Muscle layer of duodenum (tissue), 2 donors: ENCODE data around the gene BMP8B.
"Not testable (repeated sequence)": the region's sequence is repeated elsewhere in the genome, so short reads cannot be mapped to it uniquely, and the experiment has no call there.

Experiments
- H3K27ac ChIP-seq: one replicate; pipeline ENCODE4 v1.7.0; 2013; ENCODE audit warnings: mild to moderate bottlenecking, low read length
- H3K27me3 ChIP-seq: one replicate; pipeline ENCODE4 v1.7.0; 2013; ENCODE audit warnings: low read depth, mild to moderate bottlenecking, control low read depth, low read length
- H3K36me3 ChIP-seq, 2 donors: one replicate each; pipeline ENCODE4 v1.7.0; 2013; ENCODE audit warnings: low read length in 2 of 2, control low read depth in 1 of 2, mild to moderate bottlenecking in 1 of 2; ENCODE audit not compliant: insufficient read depth in 2 of 2, control insufficient read depth in 1 of 2
- H3K4me1 ChIP-seq, 2 donors: one replicate each; pipeline ENCODE4 v1.7.0; 2013; ENCODE audit warnings: low read length in 2 of 2, mild to moderate bottlenecking in 2 of 2, control low read depth in 1 of 2, moderate library complexity in 1 of 2; ENCODE audit not compliant: insufficient read depth in 2 of 2, control insufficient read depth in 1 of 2
- H3K4me3 ChIP-seq, 2 donors: one replicate each; pipeline ENCODE4 v1.7.0; 2013; ENCODE audit warnings: low read length in 2 of 2, low read depth in 1 of 2, mild to moderate bottlenecking in 1 of 2
- H3K9me3 ChIP-seq, 2 donors: one replicate each; pipeline ENCODE4 v1.7.0; 2013; ENCODE audit warnings: low read length in 2 of 2, control low read depth in 1 of 2, mild to moderate bottlenecking in 1 of 2; ENCODE audit not compliant: control insufficient read depth in 1 of 2
- donor health status: healthy.

BMP8B gene

DNA sequence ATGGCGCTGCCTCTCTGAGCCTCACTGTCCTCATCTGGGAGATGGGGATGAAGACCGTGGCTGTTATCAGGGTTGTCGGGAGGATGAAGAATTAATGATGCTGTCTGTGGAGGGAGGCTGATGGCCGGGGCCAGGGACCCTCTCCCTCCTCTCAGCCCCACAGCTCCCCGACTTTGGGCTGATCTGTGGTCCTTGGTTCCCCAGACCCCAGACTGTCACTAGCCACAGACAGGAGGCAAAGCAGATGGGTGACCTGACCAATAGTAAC is 1.6 kb downstream of the BMP8B start:
- not testable (repeated sequence) for H3K4me3 ChIP-seq, H3K27ac ChIP-seq, H3K9me3 ChIP-seq, H3K27me3 ChIP-seq, H3K36me3 ChIP-seq
- H3K4me1 ChIP-seq: peaks cover 0 to 12% of the 10 kb centered on the region in 2 donors

- not testable (repeated sequence) for H3K36me3 ChIP-seq, H3K4me3 ChIP-seq, H3K27ac ChIP-seq, H3K27me3 ChIP-seq, H3K9me3 ChIP-seq
- peaks cover 0 to 12% of the 10 kb centered on the region in 2 donors for H3K4me1 ChIP-seq
These were observed 2.2 kb downstream of the BMP8B start for GRCh38 chr1:39786303-39787107.

DNA sequence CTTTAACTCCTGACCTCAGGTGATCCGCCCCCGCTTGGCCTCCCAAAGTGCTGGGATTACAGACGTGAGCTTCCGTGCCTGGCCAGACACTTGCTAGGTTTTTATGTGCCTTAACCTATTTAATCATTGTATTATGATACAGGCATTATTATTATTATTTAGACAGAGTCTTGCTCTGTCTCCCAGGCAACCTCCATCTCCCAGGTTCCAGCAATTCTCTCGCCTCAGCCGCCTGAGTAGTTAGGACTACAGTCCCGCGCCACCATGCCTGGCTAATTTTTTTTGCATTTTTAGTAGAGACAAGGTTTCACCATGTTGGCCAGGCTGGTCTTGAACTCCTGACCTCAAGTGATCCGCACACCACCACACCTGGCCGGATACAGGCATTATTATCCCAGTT is 6.0 kb downstream of the BMP8B start:
- H3K27ac ChIP-seq, H3K27me3 ChIP-seq, H3K36me3 ChIP-seq, H3K9me3 ChIP-seq, H3K4me1 ChIP-seq, H3K4me3 ChIP-seq: not testable (repeated sequence)

DNA sequence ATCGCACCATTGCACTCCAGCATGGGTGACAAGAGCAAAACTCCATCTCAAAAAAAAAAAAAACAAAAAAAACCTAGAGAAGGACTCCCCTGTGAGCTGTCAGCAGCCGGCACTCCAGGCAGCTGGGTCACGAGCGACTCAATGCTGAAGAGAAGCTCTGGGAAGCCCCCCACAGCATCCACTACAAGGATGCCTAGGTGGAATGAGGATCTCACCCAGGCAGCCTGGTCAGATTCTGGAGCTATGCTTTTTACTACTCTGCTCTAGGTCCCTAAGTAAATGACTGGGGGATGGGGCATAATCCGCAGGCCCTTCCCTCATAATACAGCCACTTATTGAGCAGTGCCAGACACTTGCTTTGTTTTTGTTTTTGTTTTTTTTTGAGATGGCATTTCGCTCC is 6.6 kb downstream of the BMP8B start:
- H3K27me3 ChIP-seq: peaks cover under 1% of the 10 kb centered on the region
- H3K4me3 ChIP-seq: no peak overlapping the region
- no peak overlapping the region for H3K27ac ChIP-seq
- H3K9me3 ChIP-seq: no peaks in the 10 kb centered on the region
- H3K4me1 ChIP-seq: no peaks in the 10 kb centered on the region
- no peaks in the 10 kb centered on the region for H3K36me3 ChIP-seq

GRCh38 chr1:39781349-39781715 is 7.3 kb downstream of the BMP8B start:
- Histone ChIP-seq H3K9me3 (no peaks in the 10 kb centered on the region), H3K27me3 (no peaks in the 10 kb centered on the region), H3K27ac (no peak overlapping the region), H3K4me3 (no peak overlapping the region), H3K36me3 (no peaks in the 10 kb centered on the region), H3K4me1 (no peaks in the 10 kb centered on the region)

- Histone ChIP-seq H3K36me3 (no peaks in the 10 kb centered on the region), H3K9me3 (no peaks in the 10 kb centered on the region), H3K27ac (no peak overlapping the region), H3K4me1 (no peaks in the 10 kb centered on the region), H3K4me3 (no peak overlapping the region), H3K27me3 (no peaks in the 10 kb centered on the region)
These were observed 8.8 kb downstream of the BMP8B start for GRCh38 chr1:39779821-39780220.

DNA sequence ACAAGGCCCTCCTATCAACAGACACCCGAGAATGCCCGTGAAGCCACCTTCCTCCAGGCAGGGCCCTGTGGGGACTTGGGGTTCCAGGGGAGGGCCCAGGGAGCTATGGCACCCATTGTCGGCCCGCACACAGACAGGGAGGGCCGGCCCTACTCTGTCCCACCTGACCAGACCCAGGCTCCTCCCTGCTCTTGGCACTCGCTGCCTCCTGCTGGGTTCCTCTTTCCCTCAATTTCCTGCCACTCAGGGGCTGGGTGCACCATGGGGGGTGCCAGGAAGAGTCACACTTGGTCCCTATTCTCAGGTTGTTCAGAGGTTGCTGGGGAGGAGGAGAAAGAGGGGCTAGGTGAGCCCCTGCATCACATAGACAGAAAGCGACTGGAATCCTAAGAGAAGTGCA is 9.5 kb downstream of the BMP8B start:
- no peak overlapping the region for H3K27ac ChIP-seq
- no peak overlapping the region for H3K4me3 ChIP-seq
- no peaks in the 10 kb centered on the region for H3K36me3 ChIP-seq
- no peaks in the 10 kb centered on the region for H3K27me3 ChIP-seq
- no peaks in the 10 kb centered on the region for H3K9me3 ChIP-seq
- no peaks in the 10 kb centered on the region for H3K4me1 ChIP-seq

DNA sequence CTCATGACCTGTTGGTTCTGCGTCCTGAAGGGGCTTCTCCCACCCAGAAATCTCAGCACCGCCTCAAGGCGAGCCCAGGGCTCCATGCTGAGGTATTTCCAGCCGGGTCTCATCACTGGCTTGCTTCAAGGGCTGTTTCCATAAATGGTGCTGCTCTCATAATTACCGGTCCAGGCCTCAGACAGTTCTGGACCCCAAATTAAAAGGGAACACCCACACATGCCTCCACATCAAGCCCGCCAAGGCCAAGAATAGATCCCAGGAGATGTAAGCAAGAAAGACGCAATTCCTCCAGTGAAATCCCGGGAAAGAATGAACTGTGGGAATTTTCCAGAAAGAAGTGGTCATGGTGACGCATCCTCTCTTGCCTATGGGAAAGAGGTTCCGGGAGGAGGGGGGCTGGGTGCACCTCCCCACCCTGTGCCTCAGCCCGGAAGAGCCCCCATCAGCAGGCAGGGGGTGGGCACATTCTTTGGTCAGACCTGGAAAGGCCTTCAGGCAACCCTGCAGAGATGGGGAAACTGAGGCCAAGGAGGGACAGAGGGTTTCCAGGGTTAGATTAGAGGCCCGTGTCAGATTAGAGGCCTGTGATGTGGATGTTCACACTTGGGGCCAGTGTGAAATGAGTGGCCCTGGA is 10.1 kb downstream of the BMP8B start:
- not testable (repeated sequence) for H3K27me3 ChIP-seq, H3K4me1 ChIP-seq, H3K4me3 ChIP-seq, H3K9me3 ChIP-seq, H3K36me3 ChIP-seq, H3K27ac ChIP-seq

DNA sequence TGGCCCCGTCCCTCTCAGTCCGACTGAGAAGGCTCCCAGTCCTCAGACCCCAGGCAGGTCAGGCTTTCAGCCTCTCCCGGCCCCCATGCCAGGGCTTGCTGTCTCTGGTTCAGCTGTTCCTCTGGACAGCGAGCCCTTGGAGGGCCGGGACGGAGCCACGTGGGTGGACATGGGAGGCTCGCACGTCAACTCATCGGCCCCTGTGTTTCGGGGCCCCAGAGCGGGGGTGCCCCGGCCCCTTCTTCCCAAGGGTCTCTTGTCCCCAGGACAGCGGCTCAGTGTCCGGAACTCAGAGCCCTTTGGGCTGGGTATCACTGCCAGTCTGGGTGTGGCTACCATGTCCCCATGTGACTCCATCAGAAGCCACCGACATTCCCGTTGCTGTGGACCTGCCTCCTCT is 10.8 kb downstream of the BMP8B start:
- not testable (repeated sequence) for H3K27me3 ChIP-seq

DNA sequence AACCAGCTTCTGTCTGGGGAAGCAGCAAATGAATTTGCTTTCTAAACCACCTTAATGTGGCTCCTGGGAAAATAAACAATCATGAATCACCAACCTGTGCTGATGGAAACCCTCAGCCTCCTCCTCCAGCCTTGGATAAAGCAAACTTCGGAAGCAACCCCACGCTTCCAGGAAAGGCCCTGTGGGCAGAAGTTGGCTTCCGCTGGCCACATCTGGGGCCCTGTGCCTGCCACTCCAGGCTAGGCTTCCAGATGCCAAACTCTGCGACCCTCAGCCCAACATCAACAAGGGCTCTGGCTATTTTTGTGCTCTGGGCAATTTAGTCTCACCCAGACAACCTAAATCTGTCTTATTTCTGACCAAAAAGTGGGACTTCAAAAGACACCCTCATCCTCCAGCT is 11.4 kb downstream of the BMP8B start:
- Histone ChIP-seq H3K27ac (no peak overlapping the region), H3K4me1 (no peaks in the 10 kb centered on the region), H3K4me3 (no peak overlapping the region)

More for the DNA sequence above, 10.8 kb downstream of the BMP8B start:
- not testable (repeated sequence) for H3K27ac ChIP-seq, H3K4me3 ChIP-seq, H3K9me3 ChIP-seq, H3K36me3 ChIP-seq, H3K4me1 ChIP-seq

GRCh38 chr1:39776886-39777285 is 11.8 kb downstream of the BMP8B start:
- Histone ChIP-seq H3K9me3 (no peaks in the 10 kb centered on the region), H3K27ac (no peak overlapping the region), H3K36me3 (no peaks in the 10 kb centered on the region), H3K4me1 (no peaks in the 10 kb centered on the region), H3K27me3 (no peaks in the 10 kb centered on the region), H3K4me3 (no peak overlapping the region)

More for the DNA sequence above, 11.4 kb downstream of the BMP8B start:
- H3K9me3 ChIP-seq: no peaks in the 10 kb centered on the region
- no peaks in the 10 kb centered on the region for H3K36me3 ChIP-seq
- H3K27me3 ChIP-seq: no peaks in the 10 kb centered on the region

GRCh38 chr1:39776400-39776713 is 12.3 kb downstream of the BMP8B start:
- Histone ChIP-seq H3K9me3 (no peaks in the 10 kb centered on the region), H3K27me3 (no peaks in the 10 kb centered on the region), H3K4me3 (no peak overlapping the region), H3K27ac (no peak overlapping the region), H3K4me1 (no peaks in the 10 kb centered on the region), H3K36me3 (no peaks in the 10 kb centered on the region)
